ENCODE data around the gene SPATA12.

DNA sequence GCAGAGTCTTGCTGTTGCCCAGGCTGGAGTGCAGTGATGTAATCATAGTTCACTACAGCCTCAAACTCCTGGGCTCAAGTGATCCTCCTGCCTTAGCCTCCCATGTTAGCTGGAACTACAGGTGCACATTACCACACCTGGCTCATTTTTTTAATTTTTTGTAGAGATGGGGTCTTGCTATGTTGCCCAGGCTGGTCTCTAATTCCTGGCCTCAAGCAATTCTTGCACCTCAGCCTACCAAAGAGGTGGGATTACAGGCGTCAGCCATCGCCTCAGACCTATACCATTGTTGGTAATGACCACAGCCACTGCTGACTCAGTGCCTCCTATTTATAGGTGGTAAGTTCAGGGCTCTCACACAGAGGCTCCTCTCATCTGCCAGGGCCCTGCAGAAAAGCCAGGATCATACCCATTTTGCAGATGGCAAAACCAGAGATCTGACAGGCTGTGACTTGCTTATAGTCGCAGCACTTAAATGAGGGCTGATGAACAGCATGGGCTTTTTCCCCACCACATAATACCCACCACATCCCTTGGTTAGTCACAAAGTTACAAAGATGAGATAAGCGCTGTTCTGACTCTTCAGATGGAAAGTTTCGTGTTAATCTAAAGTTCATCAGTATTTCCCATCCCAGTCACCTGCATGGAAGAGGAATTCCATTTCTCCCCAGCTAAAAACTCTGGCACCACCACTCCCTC lies 21.8 kb upstream of the SPATA12 start:
- TF ChIP-seq ZBTB7A (IDR thresholded peaks at IDR 0.05; ENCODE audit: low read depth) (no peak), YY1 (IDR thresholded peaks at IDR 0.05; ENCODE audit: low read depth) (no peak), EP300 (IDR thresholded peaks at IDR 0.05; ENCODE audit: borderline replicate concordance) (no peak), RAD21 (IDR thresholded peaks at IDR 0.05; ENCODE audit: low read depth) (no peak), TAF1 (IDR thresholded peaks at IDR 0.05; ENCODE audit: low read depth) (no peak), EGR1 (IDR thresholded peaks at IDR 0.05) (no peak), CREB1 (IDR thresholded peaks at IDR 0.05; ENCODE audit: low read depth) (no peak), CEBPB (IDR thresholded peaks at IDR 0.05) (no peak), TCF12 (IDR thresholded peaks at IDR 0.05; ENCODE audit: low read depth) (no peak), NFIC (IDR thresholded peaks at IDR 0.05) (no peak), TEAD4 (IDR thresholded peaks at IDR 0.05) (no peak)
- TF ChIP-seq, protein P1, sequence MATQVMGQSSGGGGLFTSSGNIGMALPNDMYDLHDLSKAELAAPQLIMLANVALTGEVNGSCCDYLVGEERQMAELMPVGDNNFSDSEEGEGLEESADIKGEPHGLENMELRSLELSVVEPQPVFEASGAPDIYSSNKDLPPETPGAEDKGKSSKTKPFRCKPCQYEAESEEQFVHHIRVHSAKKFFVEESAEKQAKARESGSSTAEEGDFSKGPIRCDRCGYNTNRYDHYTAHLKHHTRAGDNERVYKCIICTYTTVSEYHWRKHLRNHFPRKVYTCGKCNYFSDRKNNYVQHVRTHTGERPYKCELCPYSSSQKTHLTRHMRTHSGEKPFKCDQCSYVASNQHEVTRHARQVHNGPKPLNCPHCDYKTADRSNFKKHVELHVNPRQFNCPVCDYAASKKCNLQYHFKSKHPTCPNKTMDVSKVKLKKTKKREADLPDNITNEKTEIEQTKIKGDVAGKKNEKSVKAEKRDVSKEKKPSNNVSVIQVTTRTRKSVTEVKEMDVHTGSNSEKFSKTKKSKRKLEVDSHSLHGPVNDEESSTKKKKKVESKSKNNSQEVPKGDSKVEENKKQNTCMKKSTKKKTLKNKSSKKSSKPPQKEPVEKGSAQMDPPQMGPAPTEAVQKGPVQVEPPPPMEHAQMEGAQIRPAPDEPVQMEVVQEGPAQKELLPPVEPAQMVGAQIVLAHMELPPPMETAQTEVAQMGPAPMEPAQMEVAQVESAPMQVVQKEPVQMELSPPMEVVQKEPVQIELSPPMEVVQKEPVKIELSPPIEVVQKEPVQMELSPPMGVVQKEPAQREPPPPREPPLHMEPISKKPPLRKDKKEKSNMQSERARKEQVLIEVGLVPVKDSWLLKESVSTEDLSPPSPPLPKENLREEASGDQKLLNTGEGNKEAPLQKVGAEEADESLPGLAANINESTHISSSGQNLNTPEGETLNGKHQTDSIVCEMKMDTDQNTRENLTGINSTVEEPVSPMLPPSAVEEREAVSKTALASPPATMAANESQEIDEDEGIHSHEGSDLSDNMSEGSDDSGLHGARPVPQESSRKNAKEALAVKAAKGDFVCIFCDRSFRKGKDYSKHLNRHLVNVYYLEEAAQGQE (IDR thresholded peaks at IDR 0.05; ENCODE audit: low read depth): no peak
- TF ChIP-seq, protein P2, sequence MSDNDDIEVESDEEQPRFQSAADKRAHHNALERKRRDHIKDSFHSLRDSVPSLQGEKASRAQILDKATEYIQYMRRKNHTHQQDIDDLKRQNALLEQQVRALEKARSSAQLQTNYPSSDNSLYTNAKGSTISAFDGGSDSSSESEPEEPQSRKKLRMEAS (IDR thresholded peaks at IDR 0.05): no peak
- TF ChIP-seq, protein P3, sequence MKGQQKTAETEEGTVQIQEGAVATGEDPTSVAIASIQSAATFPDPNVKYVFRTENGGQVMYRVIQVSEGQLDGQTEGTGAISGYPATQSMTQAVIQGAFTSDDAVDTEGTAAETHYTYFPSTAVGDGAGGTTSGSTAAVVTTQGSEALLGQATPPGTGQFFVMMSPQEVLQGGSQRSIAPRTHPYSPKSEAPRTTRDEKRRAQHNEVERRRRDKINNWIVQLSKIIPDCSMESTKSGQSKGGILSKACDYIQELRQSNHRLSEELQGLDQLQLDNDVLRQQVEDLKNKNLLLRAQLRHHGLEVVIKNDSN (IDR thresholded peaks at IDR 0.05): no peak

Measured in Ishikawa (cell line).